GM19035 (cell line): Measurements from ENCODE around the gene DMC1.

Experiments
- ATAC-seq: cut with Tn5 transposase; IDR thresholded peaks from one replicate; pipeline ENCODE4 v1.9.1; 2021; ENCODE audit not compliant: unreplicated experiment

DMC1 gene

GRCh38 chr22:38567531-38568285 is 2.3 kb downstream of the DMC1 start:
- ATAC-seq = no peak

- ATAC-seq = no peak
Measured at GRCh38 chr22:38566726-38567504, 3.1 kb downstream of the DMC1 start.

DNA sequence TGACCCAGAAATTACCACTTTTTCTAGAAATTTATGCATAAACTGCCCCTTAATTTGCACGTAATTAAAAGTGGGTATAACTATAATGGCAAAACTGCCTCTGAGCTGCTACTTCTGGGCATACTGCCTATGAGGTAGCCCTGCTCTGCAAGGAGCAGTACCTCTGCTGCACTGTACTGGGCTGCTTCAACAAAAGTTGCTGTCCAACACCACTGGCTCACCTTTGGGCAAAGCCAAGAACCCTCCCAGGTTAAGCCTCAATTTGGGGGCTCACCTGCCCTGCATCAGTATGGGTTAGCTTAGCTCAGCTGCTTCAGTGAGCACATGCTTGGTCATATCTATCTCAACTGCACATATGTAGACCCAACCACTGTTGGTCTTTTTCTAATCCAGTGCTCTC is 4.5 kb downstream of the DMC1 start:
- no peak for ATAC-seq

- ATAC-seq = no peak
Measured at GRCh38 chr22:38564669-38565068, 5.3 kb downstream of the DMC1 start.

GRCh38 chr22:38554281-38554680 is 15.7 kb downstream of the DMC1 start:
- ATAC-seq = no peak

DNA sequence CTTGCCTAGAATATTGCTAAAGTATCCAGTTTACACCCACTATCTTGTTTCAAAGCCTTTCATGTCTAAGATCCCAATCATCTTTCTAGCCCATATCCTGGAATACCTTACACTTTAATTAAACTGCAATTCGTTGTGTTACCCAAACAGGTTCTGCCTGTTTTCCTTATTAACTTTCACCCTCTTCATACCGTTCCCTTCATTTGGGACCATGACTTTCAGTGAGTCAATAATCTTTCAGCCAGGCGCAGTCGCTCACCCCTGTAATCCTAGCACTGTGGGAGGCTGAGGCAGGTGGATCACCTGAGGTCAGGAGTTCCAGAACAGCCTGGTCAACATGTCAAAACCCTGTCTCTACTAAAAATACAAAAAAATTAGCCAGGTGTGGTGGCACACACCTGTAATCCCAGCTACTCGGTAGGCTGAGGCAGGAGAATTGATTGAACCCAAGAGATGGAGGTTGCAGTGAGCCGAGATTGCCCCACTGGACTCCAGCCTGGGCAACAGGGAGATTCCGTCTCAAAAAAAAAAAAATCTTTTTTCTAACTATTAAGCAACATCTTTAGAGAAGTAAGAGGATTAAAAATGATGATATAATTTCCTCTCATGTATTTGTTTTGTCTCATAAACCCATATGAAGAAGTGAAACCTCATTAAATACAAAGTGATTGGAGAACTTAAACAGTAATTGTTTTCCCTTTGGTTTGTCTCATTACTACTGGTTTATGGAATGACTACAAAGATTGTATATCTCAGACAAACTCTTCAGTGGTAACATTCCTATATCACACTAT is 20.7 kb downstream of the DMC1 start:
- ATAC-seq = no peak

GRCh38 chr22:38540701-38541100 is 29.3 kb downstream of the DMC1 start:
- ATAC-seq = no peak

DNA sequence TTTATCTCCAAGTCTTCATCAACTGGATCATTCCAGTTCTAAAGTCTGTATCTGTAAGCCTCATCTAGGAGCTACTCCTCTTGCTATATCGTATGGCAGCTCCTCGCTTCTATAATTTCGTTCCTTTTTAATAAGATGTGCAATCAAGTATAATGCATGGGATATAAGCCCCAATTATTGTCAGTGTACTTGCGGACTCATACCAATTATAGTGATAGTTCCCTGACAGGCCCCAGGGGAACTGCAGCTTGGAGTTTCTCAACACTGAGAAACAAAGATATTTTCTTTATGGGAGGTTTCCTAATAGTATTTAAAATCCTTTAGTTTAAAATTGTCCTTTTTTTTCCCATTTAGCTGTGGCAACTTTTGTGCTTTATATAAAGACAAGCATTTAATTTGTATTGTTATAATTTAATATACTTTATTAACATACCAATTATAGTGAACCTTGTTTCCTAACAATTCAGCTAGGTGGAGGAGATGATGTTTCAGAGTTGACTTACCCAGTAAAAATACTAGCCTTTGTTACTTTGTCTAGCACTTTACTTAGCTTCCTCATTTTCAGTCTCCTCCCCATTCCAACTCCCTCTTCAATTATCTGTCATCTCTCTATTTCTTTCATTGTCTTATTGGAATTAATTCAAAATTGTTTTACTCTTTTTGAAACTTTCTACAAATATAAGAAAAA is 38.6 kb downstream of the DMC1 start:
- ATAC-seq = no peak

- ATAC-seq = no peak
Measured at GRCh38 chr22:38524429-38524828, 45.6 kb downstream of the DMC1 start.

DNA sequence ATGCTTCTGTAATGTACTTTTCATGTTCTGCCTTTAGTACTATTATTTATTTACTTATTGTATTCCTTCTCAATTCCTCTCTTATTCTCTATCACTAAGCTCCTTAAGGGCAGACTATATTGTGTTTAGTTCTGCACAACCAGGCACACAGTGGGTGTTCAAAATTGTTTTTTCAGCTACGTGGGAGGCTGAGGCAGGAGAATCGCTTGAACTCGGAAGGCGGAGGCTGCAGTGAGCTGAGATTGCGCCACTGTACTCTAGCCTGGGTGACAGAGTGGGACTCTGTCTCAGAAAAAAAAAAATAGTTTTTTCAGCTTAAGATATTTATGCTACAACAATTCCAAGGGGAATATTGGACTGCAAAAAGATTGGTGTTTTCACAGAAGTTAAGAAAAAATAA is 46.5 kb downstream of the DMC1 start:
- no peak for ATAC-seq

DNA sequence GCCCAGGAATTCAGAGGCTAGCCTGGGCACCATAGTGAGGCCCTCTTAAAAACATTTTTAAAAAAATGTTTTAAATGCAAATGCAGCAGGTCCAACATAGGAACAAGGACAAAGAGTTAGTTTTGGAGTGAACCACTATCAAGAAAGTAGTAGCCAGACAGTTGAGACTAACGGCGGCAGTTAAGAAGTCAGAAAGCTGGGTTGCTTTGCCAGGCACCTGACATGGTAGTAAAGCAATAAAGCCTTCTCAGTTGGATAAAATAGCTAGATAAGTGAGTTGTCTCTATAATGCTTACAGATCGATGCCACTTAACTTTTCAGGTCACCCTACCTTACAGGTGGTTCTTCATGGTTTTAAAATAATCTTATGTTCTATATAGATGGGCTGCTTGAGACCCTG is 47.0 kb downstream of the DMC1 start:
- no peak for ATAC-seq

- ATAC-seq = no peak
Measured at GRCh38 chr22:38519453-38520250, 50.3 kb downstream of the DMC1 start.

GRCh38 chr22:38518620-38519019 is 51.4 kb downstream of the DMC1 start:
- ATAC-seq = no peak

- no peak for ATAC-seq
Measured at GRCh38 chr22:38513063-38513462, 56.9 kb downstream of the DMC1 start.

DNA sequence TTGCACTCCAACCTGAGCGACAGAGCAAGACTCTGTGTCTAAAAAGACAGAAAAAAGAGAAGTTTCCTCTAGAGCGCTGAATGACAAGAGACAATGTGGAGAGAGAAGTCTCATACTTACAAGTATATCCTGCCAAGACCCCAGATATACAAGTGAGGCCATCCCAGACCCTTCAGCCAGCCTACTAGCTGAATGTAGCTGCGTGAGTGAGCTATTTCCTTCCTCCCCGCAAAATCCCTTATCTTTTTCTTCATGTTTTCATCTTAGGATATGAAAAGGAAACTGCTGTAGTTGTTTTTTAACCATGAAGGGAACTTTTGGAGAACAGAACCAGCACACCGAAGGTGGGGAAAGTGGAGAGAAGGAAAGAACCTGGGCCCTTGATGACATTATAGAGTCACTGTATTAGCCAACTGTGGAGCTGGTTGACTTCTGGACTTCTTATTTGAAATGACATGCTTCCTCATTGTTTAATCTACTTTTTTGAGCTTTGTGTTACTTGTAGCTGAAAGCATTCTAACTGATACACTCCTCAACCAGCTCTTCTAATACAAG is 59.5 kb downstream of the DMC1 start:
- ATAC-seq = no peak

DNA sequence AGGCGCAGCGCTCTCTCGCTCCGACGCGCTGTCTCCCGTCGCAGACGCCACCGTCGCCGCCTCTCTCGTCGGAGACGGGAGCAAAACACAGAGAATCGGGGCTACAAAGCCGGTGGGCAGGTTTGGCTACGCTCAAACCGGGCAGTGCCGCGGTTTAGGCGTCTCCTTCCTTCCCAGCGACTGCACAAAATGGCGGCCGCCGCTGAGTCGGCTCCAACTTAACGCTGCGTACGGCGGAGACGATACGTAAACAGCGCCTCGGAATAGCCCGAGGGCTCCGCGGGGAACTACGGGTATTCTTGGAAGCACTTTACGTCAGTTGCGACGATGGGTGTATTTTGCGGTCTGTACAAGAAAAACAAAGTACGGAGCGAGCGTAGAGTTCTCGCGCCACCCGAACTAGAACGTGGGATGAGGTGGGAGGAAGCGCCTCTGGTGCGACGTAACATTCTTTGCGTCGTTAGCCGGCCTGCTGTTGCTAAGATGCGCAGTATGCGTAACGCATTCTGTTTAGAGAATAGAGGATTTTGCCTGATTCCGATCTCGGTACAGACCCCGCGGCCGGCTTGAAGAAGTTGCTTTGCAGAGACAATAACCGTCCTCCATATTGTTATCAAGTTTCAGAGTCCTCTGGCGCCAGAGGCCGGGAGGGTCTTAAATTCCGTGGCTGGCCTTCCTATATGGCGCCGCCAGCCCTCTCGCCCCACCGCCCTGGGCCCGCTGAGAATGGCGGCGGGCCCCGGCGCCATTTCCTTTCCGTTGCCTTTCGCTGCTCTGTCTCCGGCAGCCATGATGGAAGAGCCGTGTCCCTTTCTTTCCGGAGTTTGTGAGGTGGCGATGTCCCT is 63.6 kb downstream of the DMC1 start, which contains the start of gene DDX17:
Gene DDX17 (minus strand): TSS at position 194 of the 845 bp plus-strand sequence.
- peak; percentile 88 for ATAC-seq

DNA sequence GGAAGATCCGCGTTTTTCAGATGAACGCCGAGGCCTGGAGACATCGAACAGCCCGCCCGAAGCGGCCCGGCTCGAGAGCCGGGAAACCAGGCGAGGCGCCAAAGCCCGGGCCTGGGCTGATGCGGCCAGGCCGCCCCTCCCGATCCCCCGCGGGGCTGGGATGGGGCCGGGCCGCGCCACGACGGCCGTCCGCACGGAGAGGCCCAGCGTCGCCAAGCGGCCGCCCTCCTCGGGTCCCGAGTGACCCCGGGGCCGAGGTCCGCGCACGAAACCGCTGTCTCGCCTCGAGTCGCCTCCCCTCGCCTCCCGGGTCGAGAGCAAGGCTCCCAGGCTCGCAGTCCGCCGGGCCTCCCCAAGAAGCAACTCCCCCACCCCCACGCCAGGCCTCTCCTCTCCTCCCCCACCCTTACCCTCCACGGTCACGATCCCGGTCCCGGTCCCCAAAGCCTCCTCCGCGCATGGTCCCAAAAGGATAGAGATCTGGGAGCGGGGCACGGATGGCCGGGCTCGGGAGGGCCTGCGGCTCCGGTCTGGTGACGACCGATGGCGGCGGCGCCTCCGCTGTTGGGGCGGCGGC is 64.4 kb downstream of the DMC1 start:
- peak; percentile 23 for ATAC-seq

DNA sequence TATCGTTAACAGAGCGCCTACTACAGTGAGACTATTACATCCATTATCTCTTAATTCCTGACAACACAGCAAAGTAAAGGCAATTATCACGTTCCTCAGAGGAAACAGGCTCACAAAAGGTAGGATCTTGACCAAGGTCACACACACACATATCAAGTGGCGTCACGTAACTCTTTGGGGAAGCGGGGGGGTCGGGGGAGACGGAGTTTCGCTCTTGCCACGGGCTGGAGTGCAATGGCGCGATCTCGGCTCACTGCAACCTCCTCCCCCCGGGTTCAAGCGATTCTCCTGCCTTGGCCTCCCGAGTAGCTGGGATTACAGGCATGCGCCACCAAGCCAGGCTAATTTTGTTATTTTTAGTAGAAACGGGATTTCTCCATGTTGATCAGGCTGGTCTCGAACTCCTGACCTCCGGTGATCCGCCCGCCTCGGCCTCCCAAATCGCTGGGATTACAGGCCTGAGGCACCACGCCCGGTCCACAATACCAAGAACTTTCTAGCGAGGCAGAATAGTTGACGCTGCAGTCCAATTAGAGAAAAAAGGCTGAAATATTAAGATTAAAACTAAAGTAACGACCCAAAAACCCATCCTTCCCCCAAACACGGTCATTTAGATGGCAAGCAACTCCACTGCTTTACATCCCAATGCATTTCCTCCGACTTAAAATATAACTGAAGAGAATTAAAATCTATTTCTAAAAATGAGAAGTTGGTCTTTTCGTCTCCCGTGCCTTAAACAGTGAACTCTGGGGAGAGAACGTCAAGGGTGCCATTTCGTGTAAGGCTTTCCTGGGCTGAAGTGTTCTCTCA is 65.0 kb downstream of the DMC1 start:
- ATAC-seq = no peak
